Measurements from ENCODE around the gene SFXN3. TPM values are rescaled to one million over a fixed set of nuclear protein-coding genes. Genes with fewer than 3 reads are reported as not detected.

The SFXN3 gene
- total RNA-seq, 1 donor from 2014 or later, result 46.5 TPM

DNA sequence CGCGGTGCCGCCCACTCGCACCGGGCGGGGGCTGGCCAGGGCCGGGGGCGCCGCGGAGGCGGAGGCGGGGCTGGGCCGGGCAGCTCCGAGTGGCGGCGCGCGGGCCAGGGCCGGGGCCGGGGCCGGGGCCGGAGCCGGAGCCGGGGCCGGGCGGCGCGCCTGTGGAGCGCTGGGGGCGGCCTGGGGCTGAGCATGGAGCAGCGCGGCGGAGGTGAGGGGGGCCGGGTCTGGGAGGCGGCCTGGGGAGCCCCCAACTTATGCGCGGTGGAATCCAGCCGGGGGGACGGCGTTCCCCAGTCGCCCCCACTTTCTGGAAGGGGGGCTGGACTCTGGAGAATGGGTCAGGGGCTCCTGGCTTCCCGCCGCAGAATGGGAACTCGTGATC is 31.3 kb upstream of the SFXN3 start, which contains the start of gene LZTS2:
Gene LZTS2 (plus strand): TSS at position 67 of the 385 bp plus-strand sequence. CDS start 2,731 bp downstream, outside the sequence.
- no peak for DNase-seq (ENCODE audit: low spot score)

DNA sequence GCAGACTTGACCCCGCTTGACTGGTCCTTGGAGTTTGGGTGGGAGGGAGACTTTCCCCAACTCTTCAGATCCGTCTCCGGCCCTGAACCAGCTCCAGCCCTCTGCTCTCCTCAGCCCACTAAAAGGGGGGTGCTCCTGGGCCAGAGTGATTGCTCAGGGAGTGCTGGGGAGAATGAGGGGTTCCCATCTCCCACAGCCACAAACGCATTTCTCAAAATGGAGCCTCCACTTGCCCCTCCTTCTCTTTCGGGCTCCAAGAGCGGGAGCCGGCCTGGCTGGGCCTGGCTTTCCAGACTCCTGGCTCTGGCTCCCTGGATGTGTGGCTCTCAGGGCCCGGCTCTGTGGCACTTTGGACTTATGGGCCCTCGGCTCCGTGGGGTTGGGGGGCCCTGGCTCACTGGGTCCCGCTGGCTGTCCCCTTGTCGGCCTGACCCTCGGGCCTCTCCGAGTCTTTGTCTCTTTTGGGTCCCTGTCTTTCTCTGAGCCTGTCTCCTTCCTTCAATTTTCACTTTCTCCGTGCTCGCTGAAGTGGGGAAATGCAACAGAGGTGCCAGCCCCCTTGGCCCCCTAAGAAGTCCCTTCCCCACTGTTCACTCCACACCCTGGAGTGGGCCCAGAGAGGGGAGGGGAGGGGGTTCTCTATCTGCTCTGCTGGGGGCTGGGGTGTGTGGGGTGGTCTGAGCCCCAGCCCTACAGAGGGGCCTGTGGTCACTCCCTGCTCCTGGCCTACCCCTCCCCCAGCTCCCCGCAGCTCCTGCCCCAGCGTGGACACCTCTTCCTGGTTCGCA is 30.7 kb upstream of the SFXN3 start:
- DNase-seq (ENCODE audit: low spot score), result no peak

DNA sequence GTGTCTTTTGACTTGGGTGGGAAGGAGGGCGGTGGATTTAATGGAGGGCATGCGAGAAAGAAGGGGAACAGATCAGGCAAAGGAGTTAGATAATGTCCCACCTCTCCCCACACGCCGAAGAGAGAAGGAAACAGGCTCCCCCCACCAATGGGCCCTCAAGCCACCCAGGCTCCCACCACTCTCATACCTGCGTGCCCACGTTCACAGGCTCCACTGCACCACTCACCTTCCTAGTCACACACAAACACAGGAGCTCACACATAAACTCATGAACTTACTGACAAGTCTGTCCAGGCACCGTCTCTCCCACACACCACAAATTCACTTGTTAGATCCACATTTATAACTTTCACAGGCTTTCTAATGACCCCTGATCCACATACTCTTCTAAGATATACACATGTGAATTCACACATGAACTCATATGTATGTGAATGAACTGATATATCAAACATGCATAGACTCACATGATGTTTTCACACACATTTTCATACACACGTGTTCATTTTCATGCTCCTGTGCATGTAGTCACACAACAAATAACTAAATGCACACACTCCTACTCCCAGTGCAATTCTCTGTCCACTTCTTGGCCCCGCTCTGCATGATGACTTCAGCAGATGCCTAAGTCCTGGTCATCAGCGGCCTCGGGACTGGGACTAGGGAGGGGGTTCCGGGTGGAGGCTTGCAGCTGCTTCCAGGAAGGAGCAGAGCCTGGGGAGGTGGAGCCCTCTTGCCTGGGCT is 29.9 kb upstream of the SFXN3 start:
- DNase-seq (ENCODE audit: low spot score), result peak; percentile 95

DNA sequence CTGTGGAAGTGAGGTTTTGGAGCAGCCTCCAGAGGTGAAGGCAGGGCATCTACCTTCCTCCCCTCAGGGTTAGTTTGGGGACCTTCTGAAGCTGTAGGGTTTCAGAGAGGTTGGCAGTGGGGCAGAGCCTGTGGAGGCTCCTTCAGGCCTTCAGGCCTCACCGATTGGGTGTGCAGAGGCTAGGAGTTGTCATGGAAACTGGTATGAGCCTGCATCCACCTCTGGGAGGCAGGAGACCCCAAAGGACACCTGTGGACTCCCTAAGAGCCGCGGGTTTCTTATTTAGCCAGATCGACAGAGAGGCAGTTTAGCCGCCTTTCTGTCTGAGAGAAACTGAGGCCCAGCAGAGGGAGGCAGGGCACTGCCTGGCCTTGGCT is 29.4 kb upstream of the SFXN3 start:
- no peak for DNase-seq (ENCODE audit: low spot score)

DNA sequence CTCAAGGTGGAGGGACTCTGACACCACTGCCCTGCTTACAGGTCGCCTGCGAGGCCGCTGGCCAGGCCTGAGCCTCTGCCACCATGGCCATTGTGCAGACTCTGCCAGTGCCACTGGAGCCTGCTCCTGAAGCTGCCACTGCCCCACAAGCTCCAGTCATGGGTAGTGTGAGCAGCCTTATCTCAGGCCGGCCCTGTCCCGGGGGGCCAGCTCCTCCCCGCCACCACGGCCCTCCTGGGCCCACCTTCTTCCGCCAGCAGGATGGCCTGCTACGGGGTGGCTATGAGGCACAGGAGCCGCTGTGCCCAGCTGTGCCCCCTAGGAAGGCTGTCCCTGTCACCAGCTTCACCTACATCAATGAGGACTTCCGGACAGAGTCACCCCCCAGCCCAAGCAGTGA is 28.6 kb upstream of the SFXN3 start:
- DNase-seq (ENCODE audit: low spot score), result no peak

DNA sequence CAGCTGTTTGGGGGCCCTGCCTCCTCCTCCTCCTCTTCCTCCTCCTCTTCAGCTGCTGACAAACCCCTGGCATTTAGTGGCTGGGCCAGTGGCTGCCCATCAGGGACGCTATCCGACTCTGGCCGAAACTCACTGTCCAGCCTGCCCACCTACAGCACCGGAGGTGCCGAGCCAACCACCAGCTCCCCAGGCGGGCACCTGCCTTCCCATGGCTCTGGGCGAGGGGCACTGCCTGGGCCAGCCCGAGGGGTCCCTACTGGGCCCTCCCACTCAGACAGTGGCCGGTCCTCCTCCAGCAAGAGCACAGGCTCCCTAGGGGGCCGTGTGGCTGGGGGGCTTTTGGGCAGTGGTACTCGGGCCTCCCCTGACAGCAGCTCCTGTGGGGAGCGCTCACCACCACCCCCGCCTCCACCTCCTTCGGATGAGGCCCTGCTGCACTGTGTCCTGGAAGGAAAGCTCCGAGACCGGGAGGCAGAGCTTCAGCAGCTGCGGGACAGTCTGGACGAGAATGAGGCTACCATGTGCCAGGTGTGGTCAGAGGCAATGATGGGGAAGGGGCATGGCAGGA is 27.3 kb upstream of the SFXN3 start:
- DNase-seq (ENCODE audit: low spot score), result no peak

DNA sequence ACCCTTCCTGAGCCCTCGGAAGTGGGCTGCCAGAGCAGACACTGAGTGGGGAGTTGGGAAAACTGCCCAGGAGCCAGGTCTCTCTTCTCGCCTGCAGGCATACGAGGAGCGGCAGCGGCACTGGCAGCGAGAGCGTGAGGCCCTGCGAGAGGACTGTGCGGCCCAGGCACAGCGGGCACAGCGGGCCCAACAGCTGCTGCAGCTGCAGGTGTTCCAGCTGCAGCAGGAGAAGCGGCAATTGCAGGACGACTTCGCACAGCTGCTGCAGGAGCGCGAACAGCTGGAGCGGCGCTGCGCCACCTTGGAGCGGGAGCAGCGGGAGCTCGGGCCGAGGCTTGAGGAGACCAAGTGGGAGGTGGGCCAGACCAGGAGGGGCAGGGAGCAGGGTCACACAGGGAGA is 25.7 kb upstream of the SFXN3 start:
- DNase-seq (ENCODE audit: low spot score), result no peak

DNA sequence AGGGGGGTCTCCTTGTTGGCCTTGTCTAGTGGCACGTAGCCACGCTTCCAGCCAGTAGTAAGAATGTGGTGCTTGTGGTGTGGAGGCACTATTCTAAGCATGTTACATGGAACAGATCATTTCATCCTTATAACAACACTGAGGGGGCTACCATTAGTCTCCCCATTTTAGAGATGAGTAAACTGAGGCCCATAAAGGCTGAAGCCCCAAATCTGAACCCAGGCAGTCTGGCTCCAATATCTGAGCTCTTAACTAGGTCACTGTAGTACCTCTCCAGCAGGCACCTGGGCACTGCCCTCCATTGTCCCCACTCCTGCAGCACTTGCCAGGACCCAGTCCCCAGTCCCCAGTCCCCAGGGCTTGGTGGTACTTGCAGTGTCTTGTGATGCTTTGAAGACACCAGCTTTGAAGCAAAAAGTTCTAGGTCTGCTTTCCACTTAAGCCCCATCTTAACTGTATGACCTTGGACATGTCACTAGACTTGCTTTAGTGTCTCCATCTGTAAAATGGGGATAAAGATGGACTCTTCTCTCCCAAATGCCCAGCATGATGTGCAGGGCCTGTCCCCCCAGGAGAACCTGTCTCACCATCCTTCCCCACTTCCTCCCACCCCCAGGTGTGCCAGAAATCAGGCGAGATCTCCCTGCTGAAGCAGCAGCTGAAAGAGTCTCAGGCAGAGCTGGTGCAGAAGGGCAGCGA is 25.0 kb upstream of the SFXN3 start:
- no peak for DNase-seq (ENCODE audit: low spot score)

DNA sequence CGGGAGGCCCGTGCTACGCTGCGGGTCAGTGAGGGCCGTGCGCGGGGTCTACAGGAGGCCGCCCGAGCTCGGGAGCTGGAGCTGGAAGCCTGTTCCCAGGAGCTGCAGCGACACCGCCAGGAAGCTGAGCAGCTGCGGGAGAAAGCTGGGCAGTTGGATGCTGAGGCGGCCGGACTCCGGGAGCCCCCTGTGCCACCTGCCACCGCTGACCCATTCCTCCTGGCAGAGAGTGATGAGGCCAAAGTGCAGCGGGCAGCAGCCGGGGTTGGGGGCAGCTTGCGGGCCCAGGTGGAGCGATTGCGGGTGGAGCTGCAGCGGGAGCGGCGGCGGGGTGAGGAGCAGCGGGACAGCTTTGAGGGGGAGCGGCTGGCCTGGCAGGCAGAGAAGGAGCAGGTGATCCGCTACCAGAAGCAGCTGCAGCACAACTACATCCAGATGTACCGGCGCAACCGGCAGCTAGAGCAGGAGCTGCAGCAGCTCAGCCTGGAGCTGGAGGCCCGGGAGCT is 24.4 kb upstream of the SFXN3 start:
- DNase-seq (ENCODE audit: low spot score), result no peak

DNA sequence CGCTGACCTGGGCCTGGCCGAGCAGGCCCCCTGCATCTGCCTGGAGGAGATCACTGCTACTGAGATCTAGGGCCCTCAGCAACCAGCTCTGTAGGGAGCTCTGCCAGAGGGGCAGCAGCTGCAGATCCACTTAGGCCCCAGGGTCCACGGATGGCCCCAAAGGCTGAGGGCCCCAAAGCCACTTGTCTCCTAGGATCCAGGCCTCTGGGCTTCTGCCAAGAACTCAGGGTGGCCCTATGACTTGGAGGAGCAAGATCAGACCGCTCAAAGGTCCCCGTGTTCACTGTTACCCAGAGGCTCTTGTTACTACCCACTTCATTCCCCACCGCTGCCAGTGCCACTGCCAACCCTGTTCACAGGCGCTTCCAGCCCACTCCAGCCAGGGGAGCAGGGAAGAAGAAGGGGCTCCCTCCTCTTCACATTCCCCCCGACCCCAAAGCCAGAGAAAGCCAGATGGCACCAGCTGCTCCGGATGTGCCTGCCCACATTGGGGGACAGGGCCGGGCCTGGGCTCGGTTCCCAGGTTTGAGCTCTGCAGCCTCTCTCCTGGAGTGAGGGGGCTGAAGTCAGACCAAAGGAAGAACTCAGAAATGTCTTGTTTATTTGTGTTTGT is 23.8 kb upstream of the SFXN3 start:
- DNase-seq (ENCODE audit: low spot score), result no peak

DNA sequence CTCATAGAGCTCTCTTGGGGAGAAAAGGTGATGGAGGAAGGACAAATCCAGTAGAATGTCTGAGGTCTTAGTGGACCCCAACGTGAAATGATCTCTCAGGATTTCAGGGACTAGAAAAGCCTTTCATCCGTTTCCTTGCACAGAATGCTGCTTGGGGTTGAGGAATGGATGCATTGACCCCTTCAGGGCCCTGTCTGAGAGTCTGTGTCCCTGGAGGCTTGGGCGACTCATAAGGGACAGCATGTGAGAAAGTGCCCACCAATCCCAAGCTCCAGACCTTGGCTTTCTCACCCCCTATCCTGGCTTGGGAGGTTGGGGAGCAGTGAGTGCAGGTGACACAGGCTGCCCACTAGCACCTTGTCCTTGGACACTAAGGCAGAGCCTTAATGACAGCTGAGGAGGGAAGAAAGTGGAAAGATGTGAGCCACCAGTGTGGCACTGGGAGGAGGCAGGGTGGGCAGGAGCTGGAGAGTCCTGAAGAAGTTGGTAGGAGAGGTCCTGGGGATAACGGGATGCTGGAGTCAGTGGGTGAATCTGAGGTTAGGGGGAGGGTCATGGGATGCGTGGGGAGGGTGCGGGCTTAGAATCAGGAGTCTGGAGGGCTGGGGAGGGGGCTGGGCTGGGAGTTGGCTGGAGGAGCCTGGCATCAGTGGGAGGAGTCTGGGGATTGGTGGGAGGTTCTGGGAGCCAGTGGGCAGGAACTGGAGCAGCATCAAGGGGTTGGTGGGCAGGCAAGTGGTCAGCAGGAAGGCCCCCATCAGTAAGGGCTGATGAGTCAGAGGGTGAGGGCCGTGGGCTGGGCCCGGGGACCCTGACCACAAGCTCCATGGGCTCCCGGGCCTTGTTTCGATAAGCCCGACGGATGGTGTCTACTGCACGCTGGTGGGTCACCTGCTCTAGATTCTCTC is 22.9 kb upstream of the SFXN3 start:
- DNase-seq (ENCODE audit: low spot score), result no peak

DNA sequence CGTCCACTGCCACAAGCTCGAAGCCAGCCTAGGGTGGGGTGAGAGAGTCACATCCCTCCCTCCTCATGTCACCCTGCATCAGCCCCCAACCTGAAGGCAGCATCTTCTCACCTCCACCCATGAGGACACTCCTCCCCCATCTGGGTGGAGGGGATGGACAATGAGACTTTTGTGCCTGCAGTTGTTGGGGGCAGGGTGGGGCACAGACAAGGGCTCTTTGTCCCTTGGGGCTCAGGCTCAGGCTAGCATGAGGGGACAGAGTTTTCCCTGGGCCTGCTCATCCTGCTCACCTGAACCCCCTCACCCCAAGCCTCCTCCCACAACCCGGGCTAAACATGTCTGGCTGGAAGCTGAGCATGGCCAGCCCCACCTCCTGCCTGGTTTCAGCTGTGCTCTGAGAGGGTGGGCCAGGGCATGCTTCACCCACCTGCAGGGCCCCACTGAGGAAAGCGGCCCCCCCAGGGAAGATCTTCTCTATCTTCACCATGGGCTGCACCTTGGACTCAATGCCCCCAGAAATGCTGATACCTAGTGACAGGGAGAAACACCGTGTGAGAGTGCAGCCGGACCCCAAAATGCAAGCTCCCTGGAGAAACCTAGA is 22.1 kb upstream of the SFXN3 start:
- no peak for DNase-seq (ENCODE audit: low spot score)

DNA sequence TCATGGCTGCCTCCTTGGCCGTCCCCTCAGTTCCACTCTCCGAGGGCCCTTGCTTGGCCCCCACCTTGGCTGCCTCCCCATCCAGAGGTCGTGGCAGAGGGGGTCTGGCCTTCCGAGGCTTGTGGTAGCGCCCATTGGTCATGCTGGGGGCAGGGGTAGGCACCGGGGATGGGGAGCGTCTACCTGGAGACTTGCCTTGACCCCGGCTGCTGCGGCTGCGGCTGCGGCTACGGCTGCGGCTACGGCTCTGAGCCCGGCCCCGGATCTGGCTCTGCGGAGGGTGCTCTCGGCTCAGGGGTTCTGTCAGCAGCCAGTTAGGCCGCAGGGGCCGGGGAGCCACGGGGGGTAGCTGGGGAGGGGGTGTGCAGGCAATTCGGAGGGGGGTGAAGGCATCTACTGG is 20.7 kb upstream of the SFXN3 start:
- DNase-seq (ENCODE audit: low spot score), result no peak

DNA sequence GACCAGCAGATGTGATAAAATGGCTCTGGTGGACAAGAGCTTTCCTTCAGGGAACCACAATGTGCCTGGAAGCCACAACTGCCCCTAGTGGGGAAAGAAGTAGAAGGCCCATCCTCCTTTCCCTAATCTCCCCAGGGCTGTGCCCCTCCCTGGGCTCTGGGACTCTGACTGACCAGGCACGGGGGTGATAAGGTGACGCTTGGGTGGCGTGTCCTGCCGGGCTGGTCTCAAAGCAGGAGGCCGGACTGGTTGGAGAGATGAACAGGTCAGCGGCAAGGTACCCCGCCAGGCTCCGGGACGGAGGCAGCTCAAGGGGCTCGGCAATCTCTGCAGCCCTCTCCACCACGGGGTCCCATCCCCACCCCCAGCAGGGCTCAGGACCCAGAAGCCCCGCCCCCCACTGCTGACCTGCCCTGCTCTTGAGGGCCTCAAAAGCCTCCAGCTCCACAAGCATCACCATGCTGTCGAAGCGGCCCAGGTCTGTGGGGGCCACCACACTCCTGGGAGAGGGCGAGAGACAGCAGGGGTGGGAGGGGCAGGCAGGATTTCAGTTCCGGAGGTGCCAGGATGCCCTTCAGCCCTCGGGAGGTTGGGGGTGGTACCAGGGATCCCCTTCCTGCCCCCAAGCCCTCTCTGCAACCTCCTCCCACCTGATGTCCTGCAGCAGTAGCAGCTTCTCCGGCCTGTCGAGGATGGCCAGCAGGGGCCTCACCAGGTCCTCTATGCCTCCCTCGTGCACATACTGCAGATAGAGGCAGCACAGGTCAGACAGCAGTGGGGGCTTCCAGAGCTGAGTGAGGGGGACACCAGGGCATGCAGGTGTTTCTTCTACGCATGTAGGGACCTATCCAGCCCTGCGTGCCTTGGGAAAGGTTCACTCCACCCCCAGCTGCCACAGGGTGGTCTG is 19.3 kb upstream of the SFXN3 start:
- no peak for DNase-seq (ENCODE audit: low spot score)

DNA sequence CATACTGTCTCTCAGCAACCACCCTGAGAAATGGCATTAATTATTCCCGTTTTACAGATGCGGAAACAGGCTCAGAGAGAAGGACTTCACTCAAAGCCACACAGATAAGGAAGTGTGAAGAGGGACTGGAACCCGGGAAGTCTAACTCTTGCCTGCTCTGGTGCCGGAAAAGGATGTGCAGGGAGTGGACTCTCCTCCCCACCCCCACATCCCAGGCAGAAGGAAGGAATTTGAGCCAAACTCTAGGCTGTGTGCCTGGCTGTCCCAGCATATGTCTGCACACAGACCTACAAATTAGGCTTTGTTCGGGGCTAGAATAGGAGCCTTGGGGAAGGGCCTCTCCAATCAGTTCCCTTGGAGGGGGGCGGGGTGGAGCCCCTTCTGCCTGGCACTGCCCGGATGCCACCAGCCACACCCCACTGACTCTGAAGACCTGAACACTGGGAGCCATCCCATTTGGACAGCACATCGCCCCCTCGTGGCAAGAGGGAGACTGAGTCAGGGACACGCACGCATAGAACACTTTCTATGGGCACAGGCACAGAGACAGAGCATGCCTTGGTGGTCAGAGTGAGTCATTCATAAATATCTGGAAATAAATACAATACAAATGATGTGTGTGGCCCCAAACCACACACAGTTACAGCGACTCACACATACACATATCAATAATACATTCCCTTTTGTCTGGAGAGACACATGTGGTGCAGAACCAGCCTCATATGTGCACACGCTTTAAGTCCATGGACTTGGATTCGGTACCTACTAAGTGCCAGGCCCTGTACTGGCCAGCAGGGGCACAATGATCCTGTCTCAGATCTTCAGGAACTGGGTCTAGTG is 18.3 kb upstream of the SFXN3 start:
- DNase-seq (ENCODE audit: low spot score), result peak; percentile 94

DNA sequence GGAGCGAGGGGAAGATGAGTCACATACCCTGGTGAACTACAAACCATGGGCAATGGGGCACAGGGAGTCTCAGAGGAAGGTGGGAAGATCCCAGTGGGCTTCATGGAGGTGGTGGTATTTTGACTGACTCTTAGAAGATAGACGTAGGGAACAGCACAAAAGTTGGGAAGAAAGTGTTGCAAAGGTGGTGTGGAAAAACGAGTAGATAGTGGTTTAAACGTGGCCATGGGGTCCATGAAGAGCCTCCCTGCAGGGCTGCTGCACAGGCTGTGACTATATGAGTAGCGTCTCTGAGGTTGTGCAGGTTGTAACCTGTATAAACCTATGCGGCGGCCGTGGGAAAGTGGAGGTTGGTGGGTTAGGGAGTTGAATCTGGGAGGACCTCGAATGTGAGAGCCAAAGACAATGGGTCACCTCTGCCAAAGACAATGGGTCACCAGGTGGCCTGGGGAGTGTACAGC is 17.6 kb upstream of the SFXN3 start:
- no peak for DNase-seq (ENCODE audit: low spot score)

DNA sequence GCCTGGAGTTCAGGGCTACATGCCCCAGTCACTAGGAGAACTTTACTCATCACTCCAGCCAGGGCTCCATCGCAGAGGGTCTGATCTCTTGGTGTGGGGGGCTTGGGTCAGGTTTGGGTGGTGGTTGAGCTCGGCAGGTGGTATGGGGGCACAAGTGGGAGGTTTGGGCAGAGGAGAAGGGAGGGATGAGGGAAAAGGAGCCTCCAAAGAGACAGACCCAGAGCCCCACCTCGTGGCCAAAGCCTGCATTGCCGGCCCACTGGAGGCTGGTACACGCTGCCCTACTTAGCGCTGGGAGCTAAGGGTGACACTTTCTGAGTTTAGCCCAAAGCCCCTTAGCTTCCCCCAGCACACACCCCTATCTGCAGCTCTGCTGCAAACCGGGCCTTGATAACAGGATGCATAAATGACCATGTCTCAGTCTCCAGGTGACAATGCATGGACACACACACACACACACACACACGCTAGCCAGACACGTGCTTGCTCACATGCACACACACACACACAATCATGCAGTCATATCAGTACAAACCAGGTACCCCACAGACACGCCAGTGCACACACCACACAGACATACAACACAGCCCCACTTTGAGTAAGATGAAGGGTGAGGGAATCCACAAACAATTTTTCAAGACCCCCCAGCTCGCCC is 16.7 kb upstream of the SFXN3 start:
- no peak for DNase-seq (ENCODE audit: low spot score)

All from mesenteric fat pad (tissue), 1 donor.